HEK293 (cell line): ENCODE results near the gene STIM2.

Experiments used
- CTCF ChIA-PET: fragments of 350-600 bp; formaldehyde crosslinking; extraction: SDS; loops from one replicate; lab custom pipeline; 2021; ENCODE audit warnings: antibody characterized with exemption; lab: Yijun Ruan, JAX
- POLR2A ChIA-PET: fragments of 300-600 bp; formaldehyde crosslinking; extraction: SDS; loops from one replicate; lab custom pipeline; 2020; ENCODE audit warnings: antibody characterized with exemption, inconsistent platforms; lab: Yijun Ruan, JAX
- H3K27ac ChIP-seq: fragments of 200-500 bp; sonication (Bioruptor generic); 2 replicates; pipeline ENCODE4 v1.5.1; 2014; ENCODE audit warnings: low read depth, low read length, control low read depth, inconsistent platforms; ENCODE audit errors: extremely low read depth
- H3K36me3 ChIP-seq, 2 experiments: fragments of 200-500 bp in 1 of 2; sonication (Bioruptor generic) in 1 of 2; 1 replicate in 1 of 2; 2 replicates in 1 of 2; pipeline ENCODE4 v1.5.1; 2014 to 2017; ENCODE audit warnings: inconsistent platforms in 2 of 2, low read length in 2 of 2; ENCODE audit not compliant: control insufficient read depth in 2 of 2, insufficient read depth in 1 of 2
- H3K4me1 ChIP-seq: fragments of 200-500 bp; sonication (Bioruptor generic); 2 replicates; pipeline ENCODE4 v1.5.1; 2014; ENCODE audit warnings: mild to moderate bottlenecking, low read length, inconsistent platforms; ENCODE audit not compliant: control insufficient read depth, insufficient read depth
- H3K4me3 ChIP-seq: 2 replicates; pipeline ENCODE4 v1.5.1; 2011; ENCODE audit warnings: low read depth, mild to moderate bottlenecking, control low read depth, low read length, moderate library complexity
- H3K9me3 ChIP-seq: fragments of 200-500 bp; sonication (Bioruptor generic); 2 replicates; pipeline ENCODE4 v1.5.1; 2014; ENCODE audit warnings: low read depth, low read length, inconsistent platforms; ENCODE audit not compliant: control insufficient read depth, insufficient read depth
- IKZF3 ChIP-seq: fragments of 450-650 bp; IDR thresholded peaks from 2 replicates; pipeline ENCODE4 v1.5.0; 2018; ENCODE audit warnings: missing biosample characterization, mild to moderate bottlenecking, missing genetic modification characterization, moderate library complexity
- OSR2 ChIP-seq: fragments of 450-650 bp; formaldehyde crosslinking; IDR thresholded peaks from 2 replicates; pipeline ENCODE4 v1.5.1; 2016; ENCODE audit warnings: missing biosample characterization, missing genetic modification characterization
- PRDM1 ChIP-seq: fragments of 450-650 bp; formaldehyde crosslinking; IDR thresholded peaks from 2 replicates; pipeline ENCODE4; 2016; ENCODE audit warnings: missing biosample characterization, missing genetic modification characterization
- SP7 ChIP-seq: fragments of 450-650 bp; formaldehyde crosslinking; IDR thresholded peaks from 2 replicates; pipeline ENCODE4 v1.5.1; 2016; ENCODE audit warnings: missing biosample characterization, missing genetic modification characterization
- ZNF132 ChIP-seq: fragments of 450-650 bp; formaldehyde crosslinking; IDR thresholded peaks from 2 replicates; pipeline ENCODE4 v1.5.1; 2017; ENCODE audit warnings: missing biosample characterization, missing genetic modification characterization, borderline replicate concordance
- ZNF138 ChIP-seq: fragments of 450-650 bp; formaldehyde crosslinking; IDR thresholded peaks from 2 replicates; pipeline ENCODE4 v1.5.1; 2016; ENCODE audit warnings: missing biosample characterization, missing genetic modification characterization, borderline replicate concordance
- ZNF155 ChIP-seq: fragments of 450-650 bp; formaldehyde crosslinking; IDR thresholded peaks from 2 replicates; pipeline ENCODE4 v1.5.1; 2016; ENCODE audit warnings: missing biosample characterization, missing genetic modification characterization
- ZNF174 ChIP-seq: fragments of 450-650 bp; formaldehyde crosslinking; IDR thresholded peaks from 2 replicates; pipeline ENCODE4 v1.5.0; 2017; ENCODE audit warnings: missing biosample characterization, mild to moderate bottlenecking, missing genetic modification characterization
- ZNF221 ChIP-seq: fragments of 450-650 bp; formaldehyde crosslinking; IDR thresholded peaks from 2 replicates; pipeline ENCODE4 v1.5.1; 2017; ENCODE audit warnings: missing biosample characterization, missing genetic modification characterization, borderline replicate concordance
- ZNF239 ChIP-seq: fragments of 450-650 bp; formaldehyde crosslinking; IDR thresholded peaks from 2 replicates; pipeline ENCODE4 v1.5.1; 2016; ENCODE audit warnings: missing biosample characterization, missing genetic modification characterization
- ZNF391 ChIP-seq: fragments of 450-650 bp; formaldehyde crosslinking; IDR thresholded peaks from 2 replicates; pipeline ENCODE4 v1.5.1; 2016; ENCODE audit warnings: low read depth, missing biosample characterization, missing genetic modification characterization, borderline replicate concordance
- ZNF416 ChIP-seq: fragments of 450-650 bp; formaldehyde crosslinking; IDR thresholded peaks from 2 replicates; pipeline ENCODE4 v1.5.1; 2016; ENCODE audit warnings: missing biosample characterization, missing genetic modification characterization
- ZNF626 ChIP-seq: fragments of 450-650 bp; sonication (Bioruptor Pico); formaldehyde crosslinking; IDR thresholded peaks from 2 replicates; pipeline ENCODE4 v1.5.1; 2018; ENCODE audit warnings: missing biosample characterization, missing genetic modification characterization, inconsistent platforms
- ZNF664 ChIP-seq: fragments of 450-650 bp; formaldehyde crosslinking; IDR thresholded peaks from 2 replicates; pipeline ENCODE4 v1.5.1; 2016; ENCODE audit warnings: missing biosample characterization, missing genetic modification characterization
- TF ChIP-seq, protein P1 (sequence below): fragments of 450-650 bp; formaldehyde crosslinking; conservative IDR thresholded peaks from 2 replicates; pipeline ENCODE4 v1.5.1; 2016; ENCODE audit warnings: low read depth, missing biosample characterization, missing genetic modification characterization
- TF ChIP-seq, protein P2 (sequence below): fragments of 450-650 bp; formaldehyde crosslinking; IDR thresholded peaks from 2 replicates; pipeline ENCODE4 v1.5.1; 2016; ENCODE audit warnings: missing biosample characterization, missing genetic modification characterization
- TF ChIP-seq, protein P3 (sequence below): fragments of 450-650 bp; formaldehyde crosslinking; IDR thresholded peaks from 2 replicates; pipeline ENCODE4 v1.5.1; 2017; ENCODE audit warnings: missing biosample characterization, missing genetic modification characterization
- TF ChIP-seq, protein P4 (sequence below): fragments of 450-650 bp; IDR thresholded peaks from 2 replicates; pipeline ENCODE4 v1.5.1; 2018; ENCODE audit warnings: missing biosample characterization, mild to moderate bottlenecking, missing genetic modification characterization
- TF ChIP-seq, protein P5 (sequence below): fragments of 450-650 bp; formaldehyde crosslinking; IDR thresholded peaks from 2 replicates; pipeline ENCODE4 v1.5.1; 2016; ENCODE audit warnings: missing biosample characterization, missing genetic modification characterization

STIM2 gene

DNA sequence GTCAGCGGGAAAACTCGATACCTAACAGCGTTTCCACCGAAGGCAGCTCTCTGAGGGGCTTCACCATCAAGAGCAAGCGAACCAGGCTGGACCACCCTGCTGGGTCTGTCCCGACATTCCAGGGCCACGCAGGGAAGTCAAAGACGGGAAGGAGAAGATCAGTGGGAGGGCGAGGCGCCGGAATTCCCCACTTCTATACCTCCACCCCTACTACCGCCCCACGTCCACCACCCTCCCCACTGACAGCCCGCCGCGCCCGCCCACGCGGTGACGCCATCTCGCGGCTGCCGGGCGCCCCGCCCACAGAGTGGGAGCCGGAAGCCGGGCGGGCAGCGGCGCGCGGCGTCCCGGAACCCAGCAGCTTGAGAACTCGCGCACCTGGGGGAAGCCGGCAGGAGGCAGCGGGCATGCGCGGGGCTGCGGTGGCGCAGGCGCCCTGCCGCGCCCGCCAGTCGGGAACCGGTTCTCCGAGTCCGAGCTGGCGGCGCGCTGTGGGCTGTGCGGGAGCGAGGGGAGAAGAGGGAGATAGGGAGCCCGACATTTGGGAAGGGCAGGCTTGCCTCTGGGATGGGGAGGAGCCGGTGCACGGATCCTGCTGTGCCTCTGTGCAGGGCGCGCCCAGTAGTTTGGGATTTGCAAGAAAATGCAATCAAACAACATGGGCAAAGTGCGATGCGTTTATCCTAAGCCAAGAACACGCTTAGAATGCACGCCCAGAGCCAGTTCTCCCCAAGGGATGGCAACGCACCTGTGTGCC is 3.2 kb upstream of the STIM2 start (continued):
- TF ChIP-seq ZNF626 (tag by site-specific recombination) (no peak), ZNF174 (tag by site-specific recombination) (no peak), ZNF138 (tag by site-specific recombination) (no peak), ZNF221 (no peak), IKZF3 (tag by site-specific recombination) (peak; percentile 66; the same call in 1 of the 2 replicates), OSR2 (tag by site-specific recombination) (no peak), ZNF155 (tag by site-specific recombination) (no peak)
- TF ChIP-seq, protein P1, sequence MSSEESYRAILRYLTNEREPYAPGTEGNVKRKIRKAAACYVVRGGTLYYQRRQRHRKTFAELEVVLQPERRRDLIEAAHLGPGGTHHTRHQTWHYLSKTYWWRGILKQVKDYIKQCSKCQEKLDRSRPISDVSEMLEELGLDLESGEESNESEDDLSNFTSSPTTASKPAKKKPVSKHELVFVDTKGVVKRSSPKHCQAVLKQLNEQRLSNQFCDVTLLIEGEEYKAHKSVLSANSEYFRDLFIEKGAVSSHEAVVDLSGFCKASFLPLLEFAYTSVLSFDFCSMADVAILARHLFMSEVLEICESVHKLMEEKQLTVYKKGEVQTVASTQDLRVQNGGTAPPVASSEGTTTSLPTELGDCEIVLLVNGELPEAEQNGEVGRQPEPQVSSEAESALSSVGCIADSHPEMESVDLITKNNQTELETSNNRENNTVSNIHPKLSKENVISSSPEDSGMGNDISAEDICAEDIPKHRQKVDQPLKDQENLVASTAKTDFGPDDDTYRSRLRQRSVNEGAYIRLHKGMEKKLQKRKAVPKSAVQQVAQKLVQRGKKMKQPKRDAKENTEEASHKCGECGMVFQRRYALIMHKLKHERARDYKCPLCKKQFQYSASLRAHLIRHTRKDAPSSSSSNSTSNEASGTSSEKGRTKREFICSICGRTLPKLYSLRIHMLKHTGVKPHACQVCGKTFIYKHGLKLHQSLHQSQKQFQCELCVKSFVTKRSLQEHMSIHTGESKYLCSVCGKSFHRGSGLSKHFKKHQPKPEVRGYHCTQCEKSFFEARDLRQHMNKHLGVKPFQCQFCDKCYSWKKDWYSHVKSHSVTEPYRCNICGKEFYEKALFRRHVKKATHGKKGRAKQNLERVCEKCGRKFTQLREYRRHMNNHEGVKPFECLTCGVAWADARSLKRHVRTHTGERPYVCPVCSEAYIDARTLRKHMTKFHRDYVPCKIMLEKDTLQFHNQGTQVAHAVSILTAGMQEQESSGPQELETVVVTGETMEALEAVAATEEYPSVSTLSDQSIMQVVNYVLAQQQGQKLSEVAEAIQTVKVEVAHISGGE (tag by site-specific recombination): peak; percentile 63; the same call in 1 of the 2 replicates
- TF ChIP-seq, protein P2, sequence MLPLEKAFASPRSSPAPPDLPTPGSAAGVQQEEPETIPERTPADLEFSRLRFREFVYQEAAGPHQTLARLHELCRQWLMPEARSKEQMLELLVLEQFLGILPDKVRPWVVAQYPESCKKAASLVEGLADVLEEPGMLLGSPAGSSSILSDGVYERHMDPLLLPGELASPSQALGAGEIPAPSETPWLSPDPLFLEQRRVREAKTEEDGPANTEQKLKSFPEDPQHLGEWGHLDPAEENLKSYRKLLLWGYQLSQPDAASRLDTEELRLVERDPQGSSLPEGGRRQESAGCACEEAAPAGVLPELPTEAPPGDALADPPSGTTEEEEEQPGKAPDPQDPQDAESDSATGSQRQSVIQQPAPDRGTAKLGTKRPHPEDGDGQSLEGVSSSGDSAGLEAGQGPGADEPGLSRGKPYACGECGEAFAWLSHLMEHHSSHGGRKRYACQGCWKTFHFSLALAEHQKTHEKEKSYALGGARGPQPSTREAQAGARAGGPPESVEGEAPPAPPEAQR (tag by site-specific recombination): no peak
- TF ChIP-seq, protein P3, sequence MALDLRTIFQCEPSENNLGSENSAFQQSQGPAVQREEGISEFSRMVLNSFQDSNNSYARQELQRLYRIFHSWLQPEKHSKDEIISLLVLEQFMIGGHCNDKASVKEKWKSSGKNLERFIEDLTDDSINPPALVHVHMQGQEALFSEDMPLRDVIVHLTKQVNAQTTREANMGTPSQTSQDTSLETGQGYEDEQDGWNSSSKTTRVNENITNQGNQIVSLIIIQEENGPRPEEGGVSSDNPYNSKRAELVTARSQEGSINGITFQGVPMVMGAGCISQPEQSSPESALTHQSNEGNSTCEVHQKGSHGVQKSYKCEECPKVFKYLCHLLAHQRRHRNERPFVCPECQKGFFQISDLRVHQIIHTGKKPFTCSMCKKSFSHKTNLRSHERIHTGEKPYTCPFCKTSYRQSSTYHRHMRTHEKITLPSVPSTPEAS: no peak
- TF ChIP-seq, protein P4, sequence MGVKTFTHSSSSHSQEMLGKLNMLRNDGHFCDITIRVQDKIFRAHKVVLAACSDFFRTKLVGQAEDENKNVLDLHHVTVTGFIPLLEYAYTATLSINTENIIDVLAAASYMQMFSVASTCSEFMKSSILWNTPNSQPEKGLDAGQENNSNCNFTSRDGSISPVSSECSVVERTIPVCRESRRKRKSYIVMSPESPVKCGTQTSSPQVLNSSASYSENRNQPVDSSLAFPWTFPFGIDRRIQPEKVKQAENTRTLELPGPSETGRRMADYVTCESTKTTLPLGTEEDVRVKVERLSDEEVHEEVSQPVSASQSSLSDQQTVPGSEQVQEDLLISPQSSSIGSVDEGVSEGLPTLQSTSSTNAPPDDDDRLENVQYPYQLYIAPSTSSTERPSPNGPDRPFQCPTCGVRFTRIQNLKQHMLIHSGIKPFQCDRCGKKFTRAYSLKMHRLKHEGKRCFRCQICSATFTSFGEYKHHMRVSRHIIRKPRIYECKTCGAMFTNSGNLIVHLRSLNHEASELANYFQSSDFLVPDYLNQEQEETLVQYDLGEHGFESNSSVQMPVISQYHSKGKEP (tag by site-specific recombination): 0 out of 2 replicates have a peak, but pooled peaks have one; percentile 30
- TF ChIP-seq, all 188 proteins: peak for 31

DNA sequence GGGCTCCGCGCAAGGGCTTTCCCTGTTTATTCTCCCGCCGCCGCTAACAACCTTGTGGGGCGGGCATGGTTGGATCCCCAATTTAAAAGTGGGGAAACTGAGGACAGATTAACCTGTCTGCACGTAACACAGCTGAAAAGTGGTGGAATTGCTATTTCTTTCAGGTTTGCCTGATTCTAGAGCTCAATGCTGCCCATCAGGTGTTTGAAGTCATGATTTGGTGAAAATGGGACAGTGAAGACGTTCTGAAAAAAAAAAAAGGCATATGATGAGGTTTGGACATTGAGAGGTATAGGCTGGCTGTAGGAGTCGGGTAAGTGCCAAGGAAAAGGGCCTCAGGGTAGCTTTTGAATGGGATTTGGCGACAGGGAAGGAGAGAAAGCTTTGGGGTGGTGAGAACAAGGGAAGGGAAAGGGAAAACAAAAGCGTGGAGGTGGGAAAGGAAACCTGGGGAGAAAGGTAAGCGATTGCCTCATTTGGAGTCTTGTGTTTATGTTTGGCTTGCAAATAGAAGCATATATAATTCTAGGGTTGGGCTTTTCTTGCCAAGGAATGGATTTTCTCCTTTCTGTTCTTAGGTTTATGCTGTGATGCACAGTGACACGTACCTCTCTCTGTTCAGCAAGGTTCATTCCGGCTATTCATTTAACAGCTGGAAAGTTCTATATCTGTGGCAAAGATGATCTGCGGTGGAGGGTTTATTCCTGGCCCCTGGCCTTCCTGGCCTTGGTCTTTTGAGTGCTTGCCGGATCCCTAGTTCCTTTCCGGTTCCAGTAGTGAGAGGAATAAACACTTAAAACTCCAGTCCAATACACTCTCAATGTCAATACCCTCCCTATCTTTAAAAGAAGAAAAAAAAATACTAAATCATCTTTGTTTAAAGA is 2.4 kb upstream of the STIM2 start:
- Histone ChIP-seq H3K9me3 (no peaks in the 10 kb centered on the region), H3K36me3 (no peaks in the 10 kb centered on the region), H3K4me3 (peak overlapping the region; percentile 53), H3K27ac (peak overlapping the region; percentile 12; the same call in 1 of the 2 replicates), H3K4me1 (peaks cover 6% of the 10 kb centered on the region)
- ChIA-PET CTCF (no interaction called here), POLR2A (no interaction called here)
- TF ChIP-seq ZNF132 (tag by site-specific recombination): no peak
- TF ChIP-seq ZNF664: no peak
- TF ChIP-seq PRDM1: peak; percentile 98
- TF ChIP-seq, protein P5, sequence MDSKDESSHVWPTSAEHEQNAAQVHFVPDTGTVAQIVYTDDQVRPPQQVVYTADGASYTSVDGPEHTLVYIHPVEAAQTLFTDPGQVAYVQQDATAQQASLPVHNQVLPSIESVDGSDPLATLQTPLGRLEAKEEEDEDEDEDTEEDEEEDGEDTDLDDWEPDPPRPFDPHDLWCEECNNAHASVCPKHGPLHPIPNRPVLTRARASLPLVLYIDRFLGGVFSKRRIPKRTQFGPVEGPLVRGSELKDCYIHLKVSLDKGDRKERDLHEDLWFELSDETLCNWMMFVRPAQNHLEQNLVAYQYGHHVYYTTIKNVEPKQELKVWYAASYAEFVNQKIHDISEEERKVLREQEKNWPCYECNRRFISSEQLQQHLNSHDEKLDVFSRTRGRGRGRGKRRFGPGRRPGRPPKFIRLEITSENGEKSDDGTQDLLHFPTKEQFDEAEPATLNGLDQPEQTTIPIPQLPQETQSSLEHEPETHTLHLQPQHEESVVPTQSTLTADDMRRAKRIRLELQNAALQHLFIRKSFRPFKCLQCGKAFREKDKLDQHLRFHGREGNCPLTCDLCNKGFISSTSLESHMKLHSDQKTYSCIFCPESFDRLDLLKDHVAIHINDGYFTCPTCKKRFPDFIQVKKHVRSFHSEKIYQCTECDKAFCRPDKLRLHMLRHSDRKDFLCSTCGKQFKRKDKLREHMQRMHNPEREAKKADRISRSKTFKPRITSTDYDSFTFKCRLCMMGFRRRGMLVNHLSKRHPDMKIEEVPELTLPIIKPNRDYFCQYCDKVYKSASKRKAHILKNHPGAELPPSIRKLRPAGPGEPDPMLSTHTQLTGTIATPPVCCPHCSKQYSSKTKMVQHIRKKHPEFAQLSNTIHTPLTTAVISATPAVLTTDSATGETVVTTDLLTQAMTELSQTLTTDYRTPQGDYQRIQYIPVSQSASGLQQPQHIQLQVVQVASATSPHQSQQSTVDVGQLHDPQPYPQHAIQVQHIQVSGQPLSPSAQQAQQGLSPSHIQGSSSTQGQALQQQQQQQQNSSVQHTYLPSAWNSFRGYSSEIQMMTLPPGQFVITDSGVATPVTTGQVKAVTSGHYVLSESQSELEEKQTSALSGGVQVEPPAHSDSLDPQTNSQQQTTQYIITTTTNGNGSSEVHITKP (tag by site-specific recombination): peak; percentile 98
- no peak for TF ChIP-seq ZNF391 (tag by site-specific recombination)
- no peak for TF ChIP-seq SP7 (tag by site-specific recombination)
- TF ChIP-seq ZNF239 (tag by site-specific recombination): no peak
- TF ChIP-seq ZNF416 (tag by site-specific recombination): no peak
